IMR-90 (cell line): ENCODE measurements around the gene PELO. TPM values are rescaled to one million over a fixed set of nuclear protein-coding genes. Genes with fewer than 3 reads are reported as not detected.

Source experiments
- ATAC-seq: fragments of 200-7000 bp; cut with Tn5 transposase; 2 replicates; pipeline ENCODE4 v1.9.1; 2020; ENCODE audit warnings: low read depth, mild to moderate bottlenecking, moderate library complexity
- BruUV-seq: library from RNA; stranded (reverse); fragments of 400-500 nt; replicated peaks from 2 replicates; lab custom pipeline; 2021; lab: Mats Ljungman, UMichigan
- CTCF ChIA-PET: fragments of 300-600 bp; formaldehyde crosslinking; extraction: SDS; loops from one replicate; lab custom pipeline; 2021; ENCODE audit warnings: antibody characterized with exemption; lab: Yijun Ruan, JAX
- POLR2A ChIA-PET: fragments of 300-600 bp; sonication (Branson Sonifier 250); formaldehyde crosslinking; loops from one replicate; lab custom pipeline; 2022; ENCODE audit warnings: antibody characterized with exemption; ENCODE audit not compliant: unreplicated experiment; lab: Charles Lee
- DNase-seq: peaks from one replicate; pipeline ENCODE4 v3.0.0; 2013
- H2AFZ ChIP-seq: replicated peaks from 2 replicates; pipeline ENCODE3; 2013; ENCODE audit warnings: low read length, mild to moderate bottlenecking; ENCODE audit not compliant: poor library complexity
- H2AK5ac ChIP-seq: 2 replicates; pipeline ENCODE4 v1.6.1; 2013; ENCODE audit warnings: low read depth, low read length, inconsistent platforms
- H2AK9ac ChIP-seq: replicated peaks from 2 replicates; pipeline ENCODE3; 2013; ENCODE audit warnings: mild to moderate bottlenecking, low read depth, low read length, moderate library complexity; ENCODE audit not compliant: poor library complexity
- H2BK120ac ChIP-seq: 2 replicates; pipeline ENCODE4 v1.6.1; 2013; ENCODE audit warnings: low read depth, low read length, inconsistent platforms
- H2BK15ac ChIP-seq: 3 replicates; pipeline ENCODE4 v1.6.1; 2013; ENCODE audit warnings: low read depth, low read length, inconsistent platforms
- H2BK20ac ChIP-seq: 2 replicates; pipeline ENCODE4 v1.6.1; 2013; ENCODE audit warnings: low read depth, mild to moderate bottlenecking, inconsistent platforms, low read length, moderate library complexity
- H2BK5ac ChIP-seq: 2 replicates; pipeline ENCODE4 v1.6.1; 2013; ENCODE audit warnings: mild to moderate bottlenecking, low read depth, low read length, inconsistent platforms; ENCODE audit not compliant: poor library complexity, severe bottlenecking
- H3K14ac ChIP-seq: replicated peaks from 2 replicates; pipeline ENCODE4 v1.6.1; 2013; ENCODE audit warnings: low read depth, low read length, inconsistent platforms
- H3K18ac ChIP-seq: 2 replicates; pipeline ENCODE4 v1.6.1; 2013; ENCODE audit warnings: low read depth, low read length, control low read depth
- H3K23ac ChIP-seq: 2 replicates; pipeline ENCODE4 v1.6.1; 2013; ENCODE audit warnings: low read depth, low read length, inconsistent platforms
- H3K27ac ChIP-seq: 2 replicates; pipeline ENCODE4 v1.5.1; 2013; ENCODE audit warnings: mild to moderate bottlenecking, control low read depth, low read length; ENCODE audit not compliant: insufficient read depth
- H3K27me3 ChIP-seq: 2 replicates; pipeline ENCODE4 v1.6.1; 2013; ENCODE audit warnings: low read length; ENCODE audit not compliant: control insufficient read depth, insufficient read depth
- H3K36me3 ChIP-seq: 2 replicates; pipeline ENCODE4 v1.6.1; 2013; ENCODE audit warnings: low read length, mixed read lengths; ENCODE audit not compliant: control insufficient read depth, insufficient read depth
- H3K4ac ChIP-seq: 2 replicates; pipeline ENCODE4 v1.6.1; 2013; ENCODE audit warnings: low read depth, low read length, inconsistent platforms
- H3K4me1 ChIP-seq: 2 replicates; pipeline ENCODE4 v1.6.1; 2013; ENCODE audit warnings: low read length, mixed read lengths; ENCODE audit not compliant: control insufficient read depth, insufficient read depth
- H3K4me2 ChIP-seq: 2 replicates; pipeline ENCODE4 v1.6.1; 2013; ENCODE audit warnings: low read depth, mild to moderate bottlenecking, control low read depth, low read length, moderate library complexity
- H3K4me3 ChIP-seq: 2 replicates; pipeline ENCODE4 v1.5.1; 2013; ENCODE audit warnings: low read depth, mild to moderate bottlenecking, control low read depth, low read length, moderate library complexity; ENCODE audit not compliant: insufficient read depth
- H3K56ac ChIP-seq: 2 replicates; pipeline ENCODE4 v1.6.1; 2013; ENCODE audit warnings: low read length, inconsistent platforms; ENCODE audit not compliant: insufficient read depth; ENCODE audit errors: extremely low read depth
- H3K79me1 ChIP-seq, 2 experiments: 2 replicates each; pipeline ENCODE4 v1.6.1; 2013; ENCODE audit warnings: low read length in 2 of 2, inconsistent platforms in 1 of 2, low read depth in 1 of 2
- H3K9ac ChIP-seq: 2 replicates; pipeline ENCODE4 v1.6.1; 2013; ENCODE audit warnings: low read depth, low read length, control low read depth
- H3K9me1 ChIP-seq: 2 replicates; pipeline ENCODE4 v1.6.1; 2013; ENCODE audit warnings: low read length, inconsistent platforms; ENCODE audit not compliant: insufficient read depth
- H3K9me3 ChIP-seq: 2 replicates; pipeline ENCODE4 v1.6.1; 2013; ENCODE audit warnings: low read length; ENCODE audit not compliant: control insufficient read depth, insufficient read depth
- H4K20me1 ChIP-seq: 2 replicates; pipeline ENCODE4 v1.6.1; 2013; ENCODE audit warnings: low read length, inconsistent platforms; ENCODE audit not compliant: insufficient read depth
- H4K5ac ChIP-seq: 2 replicates; pipeline ENCODE4 v1.6.1; 2013; ENCODE audit warnings: mild to moderate bottlenecking, low read depth, low read length, control low read depth
- H4K8ac ChIP-seq, 2 experiments: 2 replicates each; pipeline ENCODE4 v1.6.1; 2013; ENCODE audit warnings: low read depth in 2 of 2, low read length in 2 of 2, control low read depth in 1 of 2, inconsistent platforms in 1 of 2
- H4K91ac ChIP-seq: 2 replicates; pipeline ENCODE4 v1.6.1; 2013; ENCODE audit warnings: low read depth, low read length, inconsistent platforms; ENCODE audit not compliant: insufficient read depth
- BHLHE40 ChIP-seq: fragments of 150-350 bp; IDR thresholded peaks from 2 replicates; pipeline ENCODE4 v1.6.1; 2016; ENCODE audit warnings: mild to moderate bottlenecking, low read depth, low read length
- CEBPB ChIP-seq: IDR thresholded peaks from 2 replicates; pipeline ENCODE4 v1.6.1; 2012; ENCODE audit warnings: low read depth, low read length, improper control_type of control experiment
- CHD1 ChIP-seq: IDR thresholded peaks from 2 replicates; pipeline ENCODE4 v1.6.1; 2012; ENCODE audit warnings: low read depth, low read length, improper control_type of control experiment
- FOS ChIP-seq: fragments of 150-350 bp; IDR thresholded peaks from 2 replicates; pipeline ENCODE4 v1.6.1; 2016; ENCODE audit warnings: low read depth, low read length
- MAFK ChIP-seq: IDR thresholded peaks from 2 replicates; pipeline ENCODE4 v1.6.1; 2012; ENCODE audit warnings: low read depth, low read length, improper control_type of control experiment
- MAZ ChIP-seq: IDR thresholded peaks from 2 replicates; pipeline ENCODE4 v1.6.1; 2012; ENCODE audit warnings: low read depth, mild to moderate bottlenecking, low read length, improper control_type of control experiment, moderate library complexity, borderline replicate concordance
- MXI1 ChIP-seq: IDR thresholded peaks from 2 replicates; pipeline ENCODE4 v1.6.1; 2012; ENCODE audit warnings: low read depth, mild to moderate bottlenecking, low read length, moderate library complexity, borderline replicate concordance
- NFE2L2 ChIP-seq: fragments of 150-350 bp; IDR thresholded peaks from 2 replicates; pipeline ENCODE4 v1.6.1; 2016; ENCODE audit warnings: low read depth, mild to moderate bottlenecking, low read length
- POLR2A ChIP-seq: IDR thresholded peaks from 2 replicates; pipeline ENCODE4 v1.6.1; 2012; ENCODE audit warnings: mild to moderate bottlenecking, low read depth, low read length
- RAD21 ChIP-seq: IDR thresholded peaks from 2 replicates; pipeline ENCODE4 v1.6.1; 2012; ENCODE audit warnings: low read length, improper control_type of control experiment
- RCOR1 ChIP-seq: IDR thresholded peaks from 2 replicates; pipeline ENCODE4 v1.6.1; 2012; ENCODE audit warnings: mild to moderate bottlenecking, low read length, improper control_type of control experiment; ENCODE audit not compliant: insufficient replicate concordance
- RFX5 ChIP-seq: IDR thresholded peaks from 2 replicates; pipeline ENCODE4 v1.8.0; 2012; ENCODE audit warnings: low read depth, mild to moderate bottlenecking, low read length, moderate library complexity
- SMC3 ChIP-seq: fragments of 150-350 bp; IDR thresholded peaks from 2 replicates; pipeline ENCODE4 v1.6.1; 2016; ENCODE audit warnings: low read depth, mild to moderate bottlenecking, antibody characterized with exemption, low read length, moderate library complexity
- WGBS, 2 experiments: methylation state at CpG; one replicate each; pipeline versions ENCODE4 v1.1.5 to v1.1.7; 2013; ENCODE audit warnings: missing lambda C conversion rate in 2 of 2; ENCODE audit not compliant: insufficient read length in 1 of 2; ENCODE audit errors: extremely low coverage in 2 of 2; 5-methylcytosine and 5-hydroxymethylcytosine counted together
- dilution Hi-C: fragments of 300-500 bp; cut with HindIII; formaldehyde crosslinking; loops from one replicate; pipeline ENCODE4 v1.14.3; 2018; ENCODE audit warnings: low sequenced_read_pairs; ENCODE audit not compliant: unreplicated experiment
- in situ Hi-C: fragments of 300-500 bp; cut with MboI; formaldehyde crosslinking; loops from 3 replicates; pipeline ENCODE4 v1.14.3; 2019; ENCODE audit warnings: low sequenced_read_pairs, inconsistent platforms, mixed read lengths
- intact Hi-C: fragments of 100-400 bp; cut with micrococcal nuclease; formaldehyde crosslinking; loops from 2 replicates; pipeline ENCODE4 v1.10.0; 2022
- polyA plus RNA-seq, 3 experiments: library from polyadenylated mRNA; depleted of rRNA; stranded (reverse); fragments of >200 nt; gene quantifications; 2 replicates each; pipeline ENCODE4 v1.2.3, GENCODE V29; 2012; ENCODE audit warnings: low replicate concordance in 1 of 3
- total RNA-seq: library from RNA; depleted of rRNA; stranded (reverse); fragments of >200 nt; gene quantifications from 2 replicates; pipeline ENCODE4 v1.2.3, GENCODE V29; 2012
- TF ChIP-seq, protein P1 (sequence below): fragments of 150-350 bp; IDR thresholded peaks from 2 replicates; pipeline ENCODE4 v1.6.1; 2017; ENCODE audit warnings: mild to moderate bottlenecking, antibody characterized with exemption, low read length, low read depth
- TF ChIP-seq, protein P2 (sequence below): conservative IDR thresholded peaks from 2 replicates; pipeline ENCODE4 v1.5.1; 2012; ENCODE audit warnings: mild to moderate bottlenecking, low read depth, low read length, improper control_type of control experiment
- TF ChIP-seq, protein P3 (sequence below): fragments of 150-350 bp; IDR thresholded peaks from 2 replicates; pipeline ENCODE4 v1.6.1; 2016; ENCODE audit warnings: low read depth, mild to moderate bottlenecking, low read length, moderate library complexity, borderline replicate concordance

PELO gene
- total and polyA plus RNA-seq, 2 of the 4 experiments (the other 2 are of a cell fraction), result 42.4 to 48.9 TPM

DNA sequence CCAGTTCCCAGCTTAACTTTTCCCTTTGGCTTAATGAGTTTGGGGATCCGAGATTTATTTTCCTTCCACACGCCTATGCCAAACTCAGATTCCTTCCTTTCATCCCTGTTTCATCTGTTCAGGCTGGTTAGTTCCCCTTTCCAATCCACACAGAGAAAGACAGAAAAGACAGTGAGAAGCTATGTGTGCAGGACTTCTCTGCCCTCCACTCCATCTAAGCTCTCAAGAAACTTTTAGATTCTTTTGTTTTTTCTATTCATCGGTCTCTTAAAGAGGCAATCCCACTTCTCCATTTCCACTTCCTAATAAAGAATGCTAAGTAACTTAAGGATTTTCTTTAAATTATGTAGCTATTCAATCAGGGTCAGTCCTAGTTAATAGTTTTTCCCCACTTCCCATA, 11.2 kb downstream of the PELO start:
- H3K4me3 ChIP-seq, result peak overlapping the region; percentile 56
- peak overlapping the region; percentile 87 for H2AFZ ChIP-seq
- ATAC-seq (no peak), DNase-seq (no peak)
- peak overlapping the region; percentile 89 for H2BK120ac ChIP-seq
- H4K91ac ChIP-seq, result peak overlapping the region; percentile 89
- H3K36me3 ChIP-seq, result peaks cover 11% of the 10 kb centered on the region
- peak overlapping the region; percentile 97 for H3K23ac ChIP-seq
- peaks cover 30% of the 10 kb centered on the region for H4K20me1 ChIP-seq
- peak overlapping the region; percentile 86 for H2BK15ac ChIP-seq
- H3K9me1 ChIP-seq, result no peaks in the 10 kb centered on the region
- peak overlapping the region; percentile 79 for H3K9ac ChIP-seq
- no peaks in the 10 kb centered on the region; the same call in 1 of the 2 replicates for H3K4me1 ChIP-seq
- H3K9me3 ChIP-seq, result no peaks in the 10 kb centered on the region
- peak overlapping the region; percentile 96 for H3K14ac ChIP-seq
- H3K4ac ChIP-seq, result peak overlapping the region; percentile 95
- H4K8ac ChIP-seq, result peak overlapping the region; percentile 40 to 84
- H3K56ac ChIP-seq, result peak overlapping the region; percentile 91
- peaks cover 0 to 22% of the 10 kb centered on the region in 2 experiments; a peak in 2 of 4 replicates for H3K79me1 ChIP-seq
- peak overlapping the region; percentile 37 for H2AK5ac ChIP-seq
- H4K5ac ChIP-seq, result peak overlapping the region; percentile 60
- CTCF ChIA-PET, result interaction anchor here (0.5 to 1.4 kb wide), 5 partner anchors 8 to 134 kb away, joined by 3 to 5 read pairs (median 4); no protein-coding TSS in a partner anchor
- intact Hi-C loops, result no loop called here
- no peaks in the 10 kb centered on the region for H3K27me3 ChIP-seq
- H3K27ac ChIP-seq, result peak overlapping the region; percentile 95
- POLR2A ChIA-PET, result interaction anchor here (1.1 to 1.2 kb wide), 2 partner anchors 10 to 11 kb away, joined by 5 read pairs; no protein-coding TSS in a partner anchor
- no peak for TF ChIP-seq CEBPB
- no peak for TF ChIP-seq SMC3
- TF ChIP-seq RCOR1, result no peak
- TF ChIP-seq, protein P1, sequence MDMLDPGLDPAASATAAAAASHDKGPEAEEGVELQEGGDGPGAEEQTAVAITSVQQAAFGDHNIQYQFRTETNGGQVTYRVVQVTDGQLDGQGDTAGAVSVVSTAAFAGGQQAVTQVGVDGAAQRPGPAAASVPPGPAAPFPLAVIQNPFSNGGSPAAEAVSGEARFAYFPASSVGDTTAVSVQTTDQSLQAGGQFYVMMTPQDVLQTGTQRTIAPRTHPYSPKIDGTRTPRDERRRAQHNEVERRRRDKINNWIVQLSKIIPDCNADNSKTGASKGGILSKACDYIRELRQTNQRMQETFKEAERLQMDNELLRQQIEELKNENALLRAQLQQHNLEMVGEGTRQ, result no peak
- TF ChIP-seq MXI1, result no peak
- no peak for TF ChIP-seq BHLHE40
- no peak for TF ChIP-seq CHD1
- TF ChIP-seq NFE2L2, result no peak
- TF ChIP-seq, protein P2, sequence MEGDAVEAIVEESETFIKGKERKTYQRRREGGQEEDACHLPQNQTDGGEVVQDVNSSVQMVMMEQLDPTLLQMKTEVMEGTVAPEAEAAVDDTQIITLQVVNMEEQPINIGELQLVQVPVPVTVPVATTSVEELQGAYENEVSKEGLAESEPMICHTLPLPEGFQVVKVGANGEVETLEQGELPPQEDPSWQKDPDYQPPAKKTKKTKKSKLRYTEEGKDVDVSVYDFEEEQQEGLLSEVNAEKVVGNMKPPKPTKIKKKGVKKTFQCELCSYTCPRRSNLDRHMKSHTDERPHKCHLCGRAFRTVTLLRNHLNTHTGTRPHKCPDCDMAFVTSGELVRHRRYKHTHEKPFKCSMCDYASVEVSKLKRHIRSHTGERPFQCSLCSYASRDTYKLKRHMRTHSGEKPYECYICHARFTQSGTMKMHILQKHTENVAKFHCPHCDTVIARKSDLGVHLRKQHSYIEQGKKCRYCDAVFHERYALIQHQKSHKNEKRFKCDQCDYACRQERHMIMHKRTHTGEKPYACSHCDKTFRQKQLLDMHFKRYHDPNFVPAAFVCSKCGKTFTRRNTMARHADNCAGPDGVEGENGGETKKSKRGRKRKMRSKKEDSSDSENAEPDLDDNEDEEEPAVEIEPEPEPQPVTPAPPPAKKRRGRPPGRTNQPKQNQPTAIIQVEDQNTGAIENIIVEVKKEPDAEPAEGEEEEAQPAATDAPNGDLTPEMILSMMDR, result no peak
- no peak for TF ChIP-seq FOS
- TF ChIP-seq RFX5, result no peak
- TF ChIP-seq, protein P3, sequence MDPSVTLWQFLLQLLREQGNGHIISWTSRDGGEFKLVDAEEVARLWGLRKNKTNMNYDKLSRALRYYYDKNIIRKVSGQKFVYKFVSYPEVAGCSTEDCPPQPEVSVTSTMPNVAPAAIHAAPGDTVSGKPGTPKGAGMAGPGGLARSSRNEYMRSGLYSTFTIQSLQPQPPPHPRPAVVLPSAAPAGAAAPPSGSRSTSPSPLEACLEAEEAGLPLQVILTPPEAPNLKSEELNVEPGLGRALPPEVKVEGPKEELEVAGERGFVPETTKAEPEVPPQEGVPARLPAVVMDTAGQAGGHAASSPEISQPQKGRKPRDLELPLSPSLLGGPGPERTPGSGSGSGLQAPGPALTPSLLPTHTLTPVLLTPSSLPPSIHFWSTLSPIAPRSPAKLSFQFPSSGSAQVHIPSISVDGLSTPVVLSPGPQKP, result no peak
- no peak for TF ChIP-seq RAD21
- no peak for TF ChIP-seq POLR2A
- TF ChIP-seq MAFK, result no peak
- TF ChIP-seq MAZ, result no peak
- H2BK20ac ChIP-seq, result peak overlapping the region; percentile 64
- H3K18ac ChIP-seq, result peak overlapping the region; percentile 75
- no CpG with 5 or more reads among the region's 3 CpGs for WGBS, 2 experiments
- in situ Hi-C loops, result no loop called here
- H2AK9ac ChIP-seq, result peak overlapping the region; percentile 30
- H2BK5ac ChIP-seq, result peak overlapping the region; percentile 74
- no TSS peak for BruUV-seq
- H3K4me2 ChIP-seq, result peak overlapping the region; percentile 84
- dilution Hi-C loops, result no loop called here
